Measurements from ENCODE around the gene GRM4.

The GRM4 gene

GRCh38 chr6:34079899-34080298 lies 66.0 kb downstream of the GRM4 start:
- Histone ChIP-seq H3K4me1 (ENCODE audit: control insufficient read depth, insufficient read depth, low read length) (no peaks in the 10 kb centered on the region), H3K36me3 (ENCODE audit: control insufficient read depth, insufficient read depth, low read length) (no peaks in the 10 kb centered on the region), H3K9ac (ENCODE audit: low read length) (no peak overlapping the region), H3K27ac (ENCODE audit: low read depth, low read length) (no peak overlapping the region), H3K4me3 (ENCODE audit: low read length) (no peak overlapping the region), H3K27me3 (ENCODE audit: control insufficient read depth, insufficient read depth, low read length) (no peaks in the 10 kb centered on the region)

- Histone ChIP-seq H3K27ac (ENCODE audit: low read depth, low read length) (no peak overlapping the region), H3K4me1 (ENCODE audit: control insufficient read depth, insufficient read depth, low read length) (no peaks in the 10 kb centered on the region), H3K9ac (ENCODE audit: low read length) (no peak overlapping the region), H3K4me3 (ENCODE audit: low read length) (no peak overlapping the region), H3K27me3 (ENCODE audit: control insufficient read depth, insufficient read depth, low read length) (no peaks in the 10 kb centered on the region), H3K36me3 (ENCODE audit: control insufficient read depth, insufficient read depth, low read length) (no peaks in the 10 kb centered on the region)
These were observed 70.0 kb downstream of the GRM4 start for GRCh38 chr6:34075906-34076305.

- Histone ChIP-seq H3K4me1 (ENCODE audit: control insufficient read depth, insufficient read depth, low read length) (no peaks in the 10 kb centered on the region), H3K27me3 (ENCODE audit: control insufficient read depth, insufficient read depth, low read length) (no peaks in the 10 kb centered on the region), H3K36me3 (ENCODE audit: control insufficient read depth, insufficient read depth, low read length) (no peaks in the 10 kb centered on the region), H3K27ac (ENCODE audit: low read depth, low read length) (no peak overlapping the region), H3K4me3 (ENCODE audit: low read length) (no peak overlapping the region), H3K9ac (ENCODE audit: low read length) (no peak overlapping the region)
These were observed 71.7 kb downstream of the GRM4 start for GRCh38 chr6:34074064-34074742.

- Histone ChIP-seq H3K4me1 (ENCODE audit: control insufficient read depth, insufficient read depth, low read length) (no peaks in the 10 kb centered on the region), H3K36me3 (ENCODE audit: control insufficient read depth, insufficient read depth, low read length) (no peaks in the 10 kb centered on the region), H3K27ac (ENCODE audit: low read depth, low read length) (no peak overlapping the region), H3K27me3 (ENCODE audit: control insufficient read depth, insufficient read depth, low read length) (no peaks in the 10 kb centered on the region), H3K4me3 (ENCODE audit: low read length) (no peak overlapping the region), H3K9ac (ENCODE audit: low read length) (no peak overlapping the region)
These were observed 72.3 kb downstream of the GRM4 start for GRCh38 chr6:34073540-34073939.

GRCh38 chr6:34072727-34073126 lies 73.2 kb downstream of the GRM4 start:
- Histone ChIP-seq H3K27me3 (ENCODE audit: control insufficient read depth, insufficient read depth, low read length) (peaks cover under 1% of the 10 kb centered on the region), H3K4me1 (ENCODE audit: control insufficient read depth, insufficient read depth, low read length) (no peaks in the 10 kb centered on the region), H3K36me3 (ENCODE audit: control insufficient read depth, insufficient read depth, low read length) (no peaks in the 10 kb centered on the region), H3K9ac (ENCODE audit: low read length) (no peak overlapping the region), H3K27ac (ENCODE audit: low read depth, low read length) (no peak overlapping the region), H3K4me3 (ENCODE audit: low read length) (no peak overlapping the region)

- Histone ChIP-seq H3K9ac (ENCODE audit: low read length) (no peak overlapping the region), H3K4me3 (ENCODE audit: low read length) (no peak overlapping the region), H3K27me3 (ENCODE audit: control insufficient read depth, insufficient read depth, low read length) (peaks cover 4% of the 10 kb centered on the region), H3K36me3 (ENCODE audit: control insufficient read depth, insufficient read depth, low read length) (no peaks in the 10 kb centered on the region), H3K4me1 (ENCODE audit: control insufficient read depth, insufficient read depth, low read length) (no peaks in the 10 kb centered on the region), H3K27ac (ENCODE audit: low read depth, low read length) (no peak overlapping the region)
These were observed 74.0 kb downstream of the GRM4 start for GRCh38 chr6:34071884-34072379.

GRCh38 chr6:34071136-34071883 lies 74.6 kb downstream of the GRM4 start:
- H3K9ac ChIP-seq (ENCODE audit: low read length) = no peak overlapping the region
- H3K27me3 ChIP-seq (ENCODE audit: control insufficient read depth, insufficient read depth, low read length) = peaks cover 4% of the 10 kb centered on the region
- H3K27ac ChIP-seq (ENCODE audit: low read depth, low read length) = no peak overlapping the region
- H3K4me3 ChIP-seq (ENCODE audit: low read length) = no peak overlapping the region
- no peaks in the 10 kb centered on the region for H3K4me1 ChIP-seq (ENCODE audit: control insufficient read depth, insufficient read depth, low read length)
- no peaks in the 10 kb centered on the region for H3K36me3 ChIP-seq (ENCODE audit: control insufficient read depth, insufficient read depth, low read length)

- H3K27me3 ChIP-seq (ENCODE audit: control insufficient read depth, insufficient read depth, low read length) = peaks cover 8% of the 10 kb centered on the region
- no peaks in the 10 kb centered on the region for H3K4me1 ChIP-seq (ENCODE audit: control insufficient read depth, insufficient read depth, low read length)
- H3K9ac ChIP-seq (ENCODE audit: low read length) = no peak overlapping the region
- H3K4me3 ChIP-seq (ENCODE audit: low read length) = no peak overlapping the region
- H3K36me3 ChIP-seq (ENCODE audit: control insufficient read depth, insufficient read depth, low read length) = no peaks in the 10 kb centered on the region
- H3K27ac ChIP-seq (ENCODE audit: low read depth, low read length) = no peak overlapping the region
These were observed 75.4 kb downstream of the GRM4 start for GRCh38 chr6:34070315-34071135.

GRCh38 chr6:34068462-34069044 lies 77.3 kb downstream of the GRM4 start:
- no peak overlapping the region for H3K27ac ChIP-seq (ENCODE audit: low read depth, low read length)
- no peak overlapping the region for H3K4me3 ChIP-seq (ENCODE audit: low read length)
- no peaks in the 10 kb centered on the region for H3K4me1 ChIP-seq (ENCODE audit: control insufficient read depth, insufficient read depth, low read length)
- no peak overlapping the region for H3K9ac ChIP-seq (ENCODE audit: low read length)
- H3K36me3 ChIP-seq (ENCODE audit: control insufficient read depth, insufficient read depth, low read length) = no peaks in the 10 kb centered on the region
- peaks cover 21% of the 10 kb centered on the region for H3K27me3 ChIP-seq (ENCODE audit: control insufficient read depth, insufficient read depth, low read length)

- Histone ChIP-seq H3K4me3 (ENCODE audit: low read length) (no peak overlapping the region), H3K27ac (ENCODE audit: low read depth, low read length) (no peak overlapping the region), H3K9ac (ENCODE audit: low read length) (no peak overlapping the region), H3K27me3 (ENCODE audit: control insufficient read depth, insufficient read depth, low read length) (peaks cover 21% of the 10 kb centered on the region), H3K36me3 (ENCODE audit: control insufficient read depth, insufficient read depth, low read length) (no peaks in the 10 kb centered on the region), H3K4me1 (ENCODE audit: control insufficient read depth, insufficient read depth, low read length) (no peaks in the 10 kb centered on the region)
These were observed 78.1 kb downstream of the GRM4 start for GRCh38 chr6:34067814-34068213.

- Histone ChIP-seq H3K4me1 (ENCODE audit: control insufficient read depth, insufficient read depth, low read length) (no peaks in the 10 kb centered on the region), H3K4me3 (ENCODE audit: low read length) (no peak overlapping the region), H3K36me3 (ENCODE audit: control insufficient read depth, insufficient read depth, low read length) (no peaks in the 10 kb centered on the region), H3K27me3 (ENCODE audit: control insufficient read depth, insufficient read depth, low read length) (peaks cover 25% of the 10 kb centered on the region), H3K27ac (ENCODE audit: low read depth, low read length) (no peak overlapping the region), H3K9ac (ENCODE audit: low read length) (no peak overlapping the region)
These were observed 78.8 kb downstream of the GRM4 start for GRCh38 chr6:34066772-34067770.
